HAP-1 (cell line): Measurements from ENCODE around the gene C8G.

ENCODE experiments used
- DNase-seq, 2 experiments: peaks; one replicate each; pipeline ENCODE4 v3.0.0-alpha.2; 2016 to 2020; ENCODE audit warnings: low spot score in 2 of 2
- H3K27me3 ChIP-seq: fragments of 250-450 bp; sonication (Bioruptor Pico); 2 replicates; pipeline ENCODE4 v1.5.1; 2020; ENCODE audit warnings: low read depth, mild to moderate bottlenecking, moderate library complexity
- H3K36me3 ChIP-seq: fragments of 250-450 bp; sonication (Bioruptor Pico); replicated peaks from 2 replicates; pipeline ENCODE4 v1.5.1; 2020; ENCODE audit warnings: mild to moderate bottlenecking
- H3K4me1 ChIP-seq: fragments of 250-450 bp; sonication (Bioruptor Pico); 2 replicates; pipeline ENCODE4 v1.5.1; 2020; ENCODE audit warnings: mild to moderate bottlenecking
- H3K4me3 ChIP-seq: fragments of 250-450 bp; sonication (Bioruptor Pico); 2 replicates; pipeline ENCODE4 v1.5.1; 2020; ENCODE audit warnings: mild to moderate bottlenecking, moderate library complexity
- H3K9me3 ChIP-seq: fragments of 250-450 bp; sonication (Bioruptor Pico); 2 replicates; pipeline ENCODE4 v1.5.1; 2020; ENCODE audit warnings: mild to moderate bottlenecking, moderate library complexity
- in situ Hi-C: fragments of 300-500 bp; cut with MboI; formaldehyde crosslinking; loops from 3 replicates; pipeline ENCODE4 v1.14.3; 2020; ENCODE audit warnings: low sequenced_read_pairs, inconsistent platforms, mixed read lengths

C8G gene

DNA sequence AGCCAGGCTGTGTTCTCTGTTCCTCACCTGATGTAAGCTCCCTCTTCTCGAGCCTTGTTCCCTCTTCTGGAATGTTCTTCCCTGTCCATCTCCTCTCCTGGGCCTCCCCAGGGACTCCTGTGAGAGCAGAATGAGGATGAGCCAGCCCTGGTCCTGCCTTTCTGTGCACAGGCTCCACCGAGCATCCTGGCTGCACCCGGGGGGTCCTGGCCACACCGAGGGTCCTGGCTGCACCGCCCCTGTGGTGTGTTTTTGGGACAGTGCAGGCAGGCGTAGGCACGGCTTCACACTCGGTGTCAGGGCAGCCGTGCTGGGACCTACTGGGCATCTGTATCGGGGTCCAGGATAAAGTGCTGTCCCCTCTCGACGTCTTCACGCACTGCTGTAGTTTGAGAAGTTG lies 18.3 kb upstream of the C8G start:
- no peak overlapping the region for H3K4me3 ChIP-seq
- in situ Hi-C loops = no loop called here
- no peak for DNase-seq
- H3K4me1 ChIP-seq = no peaks in the 10 kb centered on the region
- no peaks in the 10 kb centered on the region for H3K27me3 ChIP-seq
- peaks cover 48% of the 10 kb centered on the region for H3K36me3 ChIP-seq
- H3K9me3 ChIP-seq = no peaks in the 10 kb centered on the region

DNA sequence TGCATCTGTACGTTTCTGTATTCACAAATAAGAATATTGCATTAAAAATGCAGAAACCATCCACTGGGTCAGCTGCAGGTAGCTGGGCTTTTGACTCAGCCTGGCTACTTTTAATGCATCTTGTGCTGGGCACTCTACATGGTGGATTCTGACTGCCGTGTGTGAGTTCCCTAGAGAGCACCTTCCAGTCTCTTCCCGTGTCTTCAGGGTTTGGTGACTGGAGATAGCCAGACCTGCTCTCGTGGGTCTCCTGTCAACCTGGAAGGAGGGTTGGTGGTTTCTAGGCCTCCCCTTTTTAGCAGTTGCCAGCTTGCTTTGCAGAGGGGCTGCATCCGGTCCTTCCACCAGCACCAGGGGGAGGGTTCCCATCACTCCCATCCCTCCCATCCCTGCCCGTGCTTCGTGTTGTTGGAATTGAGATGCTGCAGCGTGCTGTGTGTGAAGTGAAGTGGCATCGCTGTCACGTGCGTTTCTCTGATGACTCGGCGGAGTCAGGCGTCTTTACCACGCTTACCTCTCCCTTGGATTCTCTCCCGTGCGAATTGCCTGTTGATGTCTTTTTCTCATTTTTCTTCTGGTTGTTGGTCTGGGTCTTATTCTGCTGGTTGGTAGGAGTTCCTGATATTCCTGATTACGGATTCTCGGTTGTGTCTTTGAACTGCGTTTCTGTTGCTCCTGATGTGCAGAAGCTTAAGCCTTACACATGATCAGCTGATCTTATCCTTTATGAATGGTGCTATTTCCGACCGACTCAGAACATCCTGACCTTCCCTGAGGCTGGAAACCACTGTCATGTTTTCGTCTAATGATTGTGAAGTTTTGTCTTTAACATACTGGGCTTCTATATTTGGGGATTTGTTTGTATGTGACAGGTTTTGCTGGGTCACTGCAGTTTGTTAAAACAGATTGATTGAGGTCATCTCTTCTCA lies 17.4 kb upstream of the C8G start:
- Histone ChIP-seq H3K4me1 (no peaks in the 10 kb centered on the region), H3K36me3 (peaks cover 48% of the 10 kb centered on the region), H3K4me3 (no peak overlapping the region), H3K27me3 (no peaks in the 10 kb centered on the region), H3K9me3 (peaks cover 2% of the 10 kb centered on the region; the same call in 1 of the 2 replicates)
- no peak for DNase-seq
- in situ Hi-C loops = no loop called here

DNA sequence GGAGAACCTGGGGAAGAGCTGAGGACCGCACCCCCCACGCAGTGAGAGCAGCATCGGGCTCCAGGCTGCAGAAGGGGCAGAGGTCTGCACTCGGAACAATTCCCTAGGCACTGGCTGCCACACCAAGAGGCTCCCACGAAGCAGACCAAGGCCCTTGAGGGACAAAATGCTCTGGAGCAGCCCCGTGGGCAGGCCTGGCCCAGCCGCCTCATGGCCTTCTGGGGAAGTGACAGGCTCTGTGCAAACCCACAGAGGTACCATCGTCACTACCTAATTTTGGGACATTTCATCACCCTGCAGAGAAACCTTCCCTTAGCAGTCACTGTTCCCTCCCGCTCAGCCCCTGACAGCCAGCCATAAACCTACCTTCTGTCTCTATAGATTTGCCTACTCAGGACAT lies 16.5 kb upstream of the C8G start:
- in situ Hi-C loops = no loop called here
- no peak overlapping the region for H3K4me3 ChIP-seq
- H3K36me3 ChIP-seq = peaks cover 47% of the 10 kb centered on the region
- H3K4me1 ChIP-seq = no peaks in the 10 kb centered on the region
- no peaks in the 10 kb centered on the region for H3K27me3 ChIP-seq
- DNase-seq = no peak
- peaks cover 2% of the 10 kb centered on the region; the same call in 1 of the 2 replicates for H3K9me3 ChIP-seq

DNA sequence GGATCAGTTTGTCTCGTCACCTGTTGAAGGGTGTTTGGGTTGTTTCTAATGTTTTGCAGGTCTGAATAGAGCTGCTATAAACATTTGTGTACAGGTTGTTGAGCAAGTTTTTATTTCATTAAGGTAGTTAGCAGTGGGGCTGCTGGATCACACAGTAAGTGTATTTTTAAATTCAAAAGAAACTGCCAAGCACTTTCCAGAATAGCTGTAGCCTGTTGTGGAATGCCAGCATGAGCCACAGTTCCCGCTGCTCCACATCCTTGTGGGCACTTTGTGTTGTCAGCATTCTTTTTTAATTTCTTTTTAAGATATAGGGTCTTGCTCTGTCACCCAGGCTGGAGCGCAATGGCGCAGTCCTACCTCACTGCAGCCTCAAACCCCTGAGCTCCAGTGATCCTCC lies 15.0 kb upstream of the C8G start:
- Histone ChIP-seq H3K27me3 (no peaks in the 10 kb centered on the region), H3K4me3 (no peak overlapping the region), H3K4me1 (no peaks in the 10 kb centered on the region), H3K9me3 (peaks cover 2% of the 10 kb centered on the region; the same call in 1 of the 2 replicates), H3K36me3 (peaks cover 38% of the 10 kb centered on the region)
- in situ Hi-C loops = no loop called here
- DNase-seq = no peak

DNA sequence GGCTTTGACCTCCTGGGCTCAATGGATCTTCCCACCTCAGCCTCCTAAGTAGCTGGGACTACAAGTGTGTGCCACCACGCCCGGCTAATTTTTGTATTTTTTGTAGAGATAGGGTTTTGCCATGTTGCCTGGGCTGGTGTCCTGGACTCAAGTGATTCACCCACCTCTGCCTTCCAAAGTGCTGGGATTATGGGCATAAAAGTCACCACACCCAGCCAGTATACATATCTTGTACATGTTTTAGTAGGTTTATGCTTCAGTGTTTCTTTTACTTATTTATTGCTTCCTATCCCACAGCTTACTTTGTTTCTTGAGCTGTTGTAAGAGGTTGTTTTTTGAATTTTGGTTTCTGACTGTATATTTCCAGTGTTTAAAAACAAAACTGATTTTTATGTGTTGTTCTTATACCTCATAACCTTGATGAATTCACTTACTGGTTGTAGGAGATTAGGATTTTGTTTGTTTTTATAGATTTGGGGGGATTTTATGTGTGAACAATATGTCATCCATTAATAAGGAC lies 13.4 kb upstream of the C8G start:
- H3K4me3 ChIP-seq = no peak overlapping the region
- H3K36me3 ChIP-seq = peaks cover 23% of the 10 kb centered on the region
- in situ Hi-C loops = no loop called here
- H3K4me1 ChIP-seq = no peaks in the 10 kb centered on the region
- peaks cover 2% of the 10 kb centered on the region; the same call in 1 of the 2 replicates for H3K9me3 ChIP-seq
- no peak for DNase-seq
- no peaks in the 10 kb centered on the region for H3K27me3 ChIP-seq

DNA sequence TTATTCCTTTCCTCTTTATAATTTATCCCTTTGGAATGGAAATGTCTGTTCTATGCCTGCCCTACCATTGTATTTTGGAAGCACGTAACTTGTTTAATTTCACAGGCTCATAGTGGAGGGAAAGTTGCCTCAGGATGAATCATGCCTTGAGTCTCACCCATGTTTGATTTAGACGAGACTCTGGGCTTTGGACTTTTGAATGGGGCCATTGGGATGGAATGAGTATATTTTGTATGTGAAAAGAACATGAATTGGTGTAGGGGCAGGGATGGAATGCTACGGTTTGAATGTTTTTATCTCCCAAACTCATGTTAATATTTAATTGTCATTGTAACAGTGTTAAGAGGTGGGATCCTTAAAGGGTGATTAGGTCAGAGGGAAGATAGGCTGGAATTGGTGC lies 10.8 kb upstream of the C8G start:
- Histone ChIP-seq H3K9me3 (peaks cover 2% of the 10 kb centered on the region; the same call in 1 of the 2 replicates), H3K27me3 (no peaks in the 10 kb centered on the region), H3K4me3 (no peak overlapping the region), H3K4me1 (no peaks in the 10 kb centered on the region), H3K36me3 (peaks cover 21% of the 10 kb centered on the region)
- DNase-seq = no peak
- in situ Hi-C loops = no loop called here

DNA sequence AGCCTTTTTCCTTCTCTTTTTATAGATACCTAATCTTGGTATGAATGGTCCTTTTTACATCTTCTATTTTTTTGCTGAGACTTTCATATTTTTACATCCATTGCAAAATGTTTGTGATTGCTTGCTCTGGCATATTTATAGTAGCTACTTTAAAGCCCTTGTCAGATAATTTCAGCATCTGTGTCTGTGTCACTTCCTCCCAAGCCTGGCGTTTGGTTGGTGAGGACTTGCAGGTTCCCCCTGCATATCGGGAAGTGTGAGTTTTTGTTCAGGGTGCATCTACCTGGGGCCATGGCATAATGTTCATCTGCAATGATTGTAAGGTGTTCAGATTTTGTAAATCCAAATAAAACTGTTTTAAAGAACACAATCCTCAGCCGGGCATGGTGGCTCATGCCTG lies 9.4 kb upstream of the C8G start:
- in situ Hi-C loops = no loop called here
- Histone ChIP-seq H3K4me3 (no peak overlapping the region), H3K36me3 (peaks cover 26% of the 10 kb centered on the region), H3K9me3 (peaks cover 2% of the 10 kb centered on the region; the same call in 1 of the 2 replicates), H3K27me3 (no peaks in the 10 kb centered on the region), H3K4me1 (no peaks in the 10 kb centered on the region)
- DNase-seq = no peak

DNA sequence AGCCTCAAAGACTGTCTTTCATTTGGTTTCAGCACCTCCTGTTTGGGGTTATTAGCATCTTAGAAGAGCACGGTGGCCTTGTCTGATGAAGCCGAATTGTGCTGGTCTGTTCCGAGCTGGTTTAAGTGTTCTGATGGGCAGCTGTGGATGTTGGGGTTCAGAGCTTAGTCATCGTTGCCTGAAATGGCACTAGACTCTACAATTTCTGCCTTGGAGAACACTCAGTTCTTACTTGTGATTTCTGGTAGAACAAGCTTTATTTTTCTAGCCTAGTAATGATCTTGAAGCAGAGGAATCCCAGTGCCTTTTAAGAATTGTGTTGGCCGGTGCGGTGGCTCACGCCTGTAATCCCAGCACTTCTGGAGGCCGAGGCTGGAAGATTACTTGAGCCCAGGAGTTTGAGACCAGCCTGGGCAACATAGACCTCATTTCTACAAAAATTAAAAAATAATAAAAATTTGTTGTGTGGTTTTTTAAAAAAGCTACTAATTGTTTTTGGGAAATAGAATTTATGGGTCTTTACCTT lies 8.3 kb upstream of the C8G start:
- no peaks in the 10 kb centered on the region for H3K27me3 ChIP-seq
- no peak overlapping the region for H3K4me3 ChIP-seq
- in situ Hi-C loops = no loop called here
- H3K36me3 ChIP-seq = peaks cover 28% of the 10 kb centered on the region
- no peak for DNase-seq
- H3K9me3 ChIP-seq = peaks cover 2% of the 10 kb centered on the region; the same call in 1 of the 2 replicates
- H3K4me1 ChIP-seq = no peaks in the 10 kb centered on the region

DNA sequence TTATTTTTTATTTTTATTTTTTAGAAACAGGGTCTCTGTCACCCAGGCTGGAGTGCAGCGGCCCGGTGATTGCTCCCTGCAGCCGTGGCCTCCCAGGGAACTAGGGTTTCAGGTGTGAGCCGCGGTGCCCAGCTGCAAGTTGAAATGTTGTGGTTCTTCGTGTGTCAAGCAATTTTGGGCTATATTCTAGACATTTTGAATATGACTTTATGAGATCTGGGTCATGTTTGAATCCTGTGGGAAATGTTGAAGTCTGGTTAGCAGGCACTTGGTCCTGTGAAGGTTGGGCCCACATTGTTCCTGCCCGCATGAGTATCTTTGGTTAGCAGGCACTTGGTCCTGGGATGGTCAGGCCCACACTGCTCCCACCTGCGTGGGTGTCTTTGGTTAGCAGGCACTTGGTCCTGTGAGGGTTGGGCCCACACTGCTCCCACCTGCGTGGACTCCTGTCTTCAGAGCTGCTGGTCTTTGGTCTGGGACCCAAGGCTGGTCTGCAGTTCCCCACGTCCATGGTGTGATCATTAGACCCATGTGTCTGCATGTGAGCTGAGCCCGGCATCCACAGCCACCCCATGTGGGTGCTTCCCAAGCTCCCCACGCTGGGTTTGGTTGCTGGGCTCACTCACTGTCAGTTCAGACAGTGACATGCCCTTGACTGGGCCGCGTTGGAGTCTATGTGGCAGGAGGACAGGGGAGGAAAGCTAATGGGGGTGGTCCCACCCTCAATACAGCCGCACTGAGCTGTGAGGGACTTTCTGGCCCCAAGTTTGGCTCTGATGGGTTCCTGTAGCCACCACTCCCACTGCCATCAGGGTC lies 7.6 kb upstream of the C8G start:
- no peak for DNase-seq
- Histone ChIP-seq H3K4me1 (no peaks in the 10 kb centered on the region), H3K36me3 (peaks cover 32% of the 10 kb centered on the region), H3K4me3 (no peak overlapping the region), H3K27me3 (no peaks in the 10 kb centered on the region), H3K9me3 (no peaks in the 10 kb centered on the region)
- in situ Hi-C loops = no loop called here

DNA sequence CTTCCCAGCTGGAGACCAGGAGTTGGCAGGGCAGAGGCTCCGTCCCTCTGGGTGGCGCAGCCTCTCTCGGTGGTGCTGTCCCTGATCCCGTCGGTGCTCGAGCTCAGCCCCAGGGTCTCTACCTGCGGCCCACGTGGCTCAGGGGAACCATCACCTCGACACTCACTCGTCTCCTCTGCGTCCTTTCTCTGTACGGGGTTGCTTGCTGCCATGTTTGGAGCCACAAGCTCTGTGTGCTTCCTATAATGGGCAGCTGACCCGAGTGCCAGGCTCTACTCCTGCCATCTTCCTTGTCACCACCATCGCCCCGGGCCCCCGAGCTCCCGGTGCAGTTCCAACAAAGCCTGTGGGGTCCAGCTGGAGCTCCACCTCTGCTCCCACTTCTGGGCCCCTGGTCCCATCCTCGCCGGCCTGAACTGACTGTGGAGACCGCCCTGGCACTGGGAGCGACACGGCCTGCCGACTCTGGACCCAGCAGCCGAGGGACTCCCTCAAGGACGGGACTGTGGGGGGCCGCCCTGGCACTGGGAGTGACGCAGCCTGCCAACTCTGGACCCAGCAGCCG lies 5.5 kb upstream of the C8G start:
- DNase-seq = no peak
- Histone ChIP-seq H3K9me3 (no peaks in the 10 kb centered on the region), H3K4me3 (no peak overlapping the region), H3K36me3 (peaks cover 38% of the 10 kb centered on the region), H3K27me3 (no peaks in the 10 kb centered on the region), H3K4me1 (no peaks in the 10 kb centered on the region)
- in situ Hi-C loops = no loop called here

DNA sequence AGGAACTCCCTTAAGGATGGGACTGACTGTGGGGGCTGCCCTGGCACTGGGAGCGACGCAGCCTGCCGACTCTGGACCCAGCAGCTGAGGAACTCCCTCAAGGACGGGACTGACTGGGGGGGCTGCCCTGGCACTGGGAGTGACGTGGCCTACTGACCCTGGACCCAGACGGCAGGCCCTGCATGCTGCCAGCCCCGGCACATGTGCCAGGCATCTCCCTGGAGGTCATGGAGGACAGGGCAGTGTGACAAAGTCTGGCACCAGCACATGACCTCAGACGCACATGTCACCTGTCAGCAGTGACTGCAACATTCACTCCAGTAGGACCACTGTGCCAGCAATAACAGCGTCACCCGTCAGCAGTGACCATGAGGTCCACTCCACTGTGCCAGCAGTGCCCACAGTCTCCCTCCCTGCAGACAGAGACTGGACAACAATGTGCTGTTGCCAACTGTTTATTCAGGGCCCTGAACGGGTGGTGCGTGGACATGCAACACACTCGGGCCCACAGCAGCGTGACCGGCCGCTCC lies 5.0 kb upstream of the C8G start:
- no peak for DNase-seq
- Histone ChIP-seq H3K4me3 (no peak overlapping the region), H3K9me3 (no peaks in the 10 kb centered on the region), H3K4me1 (peaks cover 3% of the 10 kb centered on the region; the same call in 1 of the 2 replicates), H3K36me3 (peaks cover 38% of the 10 kb centered on the region), H3K27me3 (no peaks in the 10 kb centered on the region)
- in situ Hi-C loops = no loop called here

DNA sequence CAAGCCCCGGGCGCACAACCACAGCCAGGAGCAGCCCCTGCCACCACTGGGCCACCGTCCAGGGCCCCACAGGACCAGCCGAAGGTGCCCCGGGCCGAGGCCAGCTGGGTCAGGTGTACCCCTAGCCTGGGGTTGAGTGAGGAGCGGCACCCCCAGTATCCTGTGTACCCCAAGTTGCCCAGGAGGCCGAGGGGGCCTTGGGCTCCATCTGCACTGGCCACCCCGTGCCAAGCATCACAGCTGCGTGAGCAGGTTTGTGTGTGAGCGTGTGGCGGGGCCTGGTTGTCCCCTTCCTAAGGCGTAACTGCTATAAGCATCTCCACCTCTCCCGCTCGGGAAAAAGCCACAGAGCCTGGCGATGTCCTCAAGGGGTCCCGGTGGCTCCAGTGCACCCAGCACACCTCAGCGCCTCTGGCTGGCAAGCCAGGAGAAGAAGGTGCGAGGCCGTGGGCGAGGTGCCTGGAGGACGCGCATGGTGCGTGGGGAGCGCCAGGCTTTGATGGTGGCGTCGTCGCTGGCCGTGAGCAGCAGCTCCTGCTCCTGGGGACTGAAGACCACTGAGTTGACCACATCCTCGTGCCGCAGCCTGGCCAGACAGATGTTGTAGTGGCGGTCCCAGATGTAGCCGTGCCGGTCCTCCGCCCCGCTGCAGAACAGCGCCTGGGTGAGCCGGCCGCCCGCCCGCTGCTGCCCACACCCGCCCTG lies 4.4 kb upstream of the C8G start:
- Histone ChIP-seq H3K36me3 (peaks cover 38% of the 10 kb centered on the region), H3K4me3 (no peak overlapping the region), H3K9me3 (no peaks in the 10 kb centered on the region), H3K4me1 (peaks cover 3% of the 10 kb centered on the region; the same call in 1 of the 2 replicates), H3K27me3 (no peaks in the 10 kb centered on the region)
- no peak for DNase-seq
- in situ Hi-C loops = no loop called here
